Smooth muscle cell (in vitro differentiated cells): ENCODE measurements around the gene COL9A3. TPM values are rescaled to one million over a fixed set of nuclear protein-coding genes. Genes with fewer than 3 reads are reported as not detected.
"Not testable (repeated sequence)": the region's sequence is repeated elsewhere in the genome, so short reads cannot be mapped to it uniquely, and the experiment has no call there.

Experiments
- DNase-seq: peaks from one replicate; lab custom pipeline; 2025; ENCODE audit not compliant: unreplicated experiment; lab: John Stamatoyannopoulos, UW
- H2AFZ ChIP-seq: fragments of 200-600 bp; sonication (generic); 2 replicates; pipeline ENCODE4 v1.6.0; 2016; ENCODE audit warnings: antibody characterized with exemption, low read depth, mild to moderate bottlenecking
- H3F3A ChIP-seq: fragments of 200-600 bp; sonication (generic); 2 replicates; pipeline ENCODE4 v1.6.0; 2017; ENCODE audit warnings: antibody characterized with exemption, low read depth
- H3K27ac ChIP-seq: fragments of 200-600 bp; sonication (generic); 2 replicates; pipeline ENCODE4 v1.5.1; 2016; ENCODE audit warnings: low read depth, mild to moderate bottlenecking
- H3K27me3 ChIP-seq: fragments of 200-600 bp; sonication (generic); 2 replicates; pipeline ENCODE4 v1.6.1; 2016; ENCODE audit warnings: low read depth, mild to moderate bottlenecking
- H3K36me3 ChIP-seq: fragments of 200-600 bp; sonication (generic); 2 replicates; pipeline ENCODE4 v1.5.1; 2016; ENCODE audit warnings: low read depth
- H3K4me1 ChIP-seq: fragments of 200-600 bp; sonication (generic); 2 replicates; pipeline ENCODE4 v1.5.1; 2016; ENCODE audit warnings: low read depth
- H3K4me2 ChIP-seq: fragments of 200-600 bp; sonication (generic); 2 replicates; pipeline ENCODE4 v1.6.0; 2016; ENCODE audit warnings: mild to moderate bottlenecking
- H3K4me3 ChIP-seq: fragments of 200-600 bp; sonication (generic); 2 replicates; pipeline ENCODE4 v1.5.1; 2016; ENCODE audit warnings: mild to moderate bottlenecking
- H3K79me2 ChIP-seq: fragments of 200-600 bp; sonication (generic); 2 replicates; pipeline ENCODE4 v1.6.0; 2016; ENCODE audit warnings: low read depth, mild to moderate bottlenecking
- H3K9ac ChIP-seq: fragments of 200-600 bp; sonication (generic); 2 replicates; pipeline ENCODE4 v1.6.0; 2016; ENCODE audit warnings: low read depth
- H3K9me3 ChIP-seq: fragments of 200-600 bp; sonication (generic); replicated peaks from 2 replicates; pipeline ENCODE4 v1.5.1; 2016; ENCODE audit warnings: low read depth
- H4K20me1 ChIP-seq: fragments of 200-600 bp; sonication (generic); 2 replicates; pipeline ENCODE4 v1.6.0; 2016; ENCODE audit warnings: low read depth
- CTCF ChIP-seq: fragments of 200-600 bp; sonication (generic); IDR thresholded peaks from 2 replicates; pipeline ENCODE4 v1.5.1; 2017; ENCODE audit warnings: borderline replicate concordance, mild to moderate bottlenecking, antibody characterized with exemption; ENCODE audit not compliant: insufficient read depth, poor library complexity, severe bottlenecking
- WGBS: methylation state at CpG from one replicate; pipeline ENCODE4 v1.1.7; 2016; ENCODE audit warnings: low lambda C conversion rate; 5-methylcytosine and 5-hydroxymethylcytosine counted together
- polyA plus RNA-seq: library from polyadenylated mRNA; unstranded; fragments of >200 nt; fragmentation: Nextera tagmentation; extraction: Ambion mirVana; gene quantifications from 2 replicates; pipeline ENCODE4 v1.2.1, GENCODE V29; 2016
- total RNA-seq: library from RNA; depleted of rRNA; stranded (reverse); fragments of >200 nt; gene quantifications from 2 replicates; pipeline ENCODE4 v1.2.3, GENCODE V29; 2014

COL9A3 gene
- total and polyA plus RNA-seq, 2 experiments from 2014 or later = 23.0 to 77.4 TPM

DNA sequence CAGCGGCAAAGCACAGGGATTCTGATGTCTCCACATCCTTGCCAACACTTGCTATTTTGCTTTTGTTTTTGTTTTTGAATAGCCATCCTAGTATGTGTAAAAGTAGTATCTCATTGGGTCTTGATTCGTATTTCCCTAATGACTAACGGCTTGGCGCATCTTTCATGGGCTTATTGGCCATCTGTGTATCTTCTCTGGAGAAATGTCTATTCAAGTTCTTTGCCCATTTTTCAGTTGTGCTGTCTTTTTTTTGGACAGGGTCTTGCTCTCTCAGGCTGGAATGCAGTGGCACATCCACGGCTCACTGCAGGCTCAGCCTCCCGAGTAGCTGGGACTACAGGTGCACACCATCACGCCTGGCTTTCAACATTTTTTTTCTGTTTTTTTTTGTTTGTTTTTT, 27.3 kb downstream of the COL9A3 start:
- H3F3A ChIP-seq = no peaks in the 10 kb centered on the region
- H3K27me3 ChIP-seq = no peaks in the 10 kb centered on the region
- no peak for TF ChIP-seq CTCF
- no peak overlapping the region for H3K4me2 ChIP-seq
- no peaks in the 10 kb centered on the region for H3K4me1 ChIP-seq
- no peak for DNase-seq
- H3K79me2 ChIP-seq = no peaks in the 10 kb centered on the region
- WGBS = 93% methylated on average over 7 of the region's 7 CpGs
- H3K27ac ChIP-seq = no peak overlapping the region
- H3K36me3 ChIP-seq = peaks cover 2% of the 10 kb centered on the region
- H4K20me1 ChIP-seq = no peaks in the 10 kb centered on the region
- no peak overlapping the region for H2AFZ ChIP-seq
- H3K9ac ChIP-seq = no peak overlapping the region
- H3K9me3 ChIP-seq = no peaks in the 10 kb centered on the region
- no peak overlapping the region for H3K4me3 ChIP-seq

- Histone ChIP-seq H3K4me1 (no peaks in the 10 kb centered on the region), H3K36me3 (peaks cover 2% of the 10 kb centered on the region), H3K9me3 (no peaks in the 10 kb centered on the region), H3F3A (no peaks in the 10 kb centered on the region), H3K9ac (peak overlapping the region; percentile 13), H3K27me3 (no peaks in the 10 kb centered on the region), H3K79me2 (no peaks in the 10 kb centered on the region), H3K27ac (peak overlapping the region; percentile 75), H3K4me3 (no peak overlapping the region), H4K20me1 (peaks cover 2% of the 10 kb centered on the region), H2AFZ (no peak overlapping the region), H3K4me2 (peak overlapping the region; percentile 6)
- no peak for TF ChIP-seq CTCF
- 78% methylated on average over 16 of the region's 16 CpGs for WGBS
- DNase-seq = no peak
These were observed 28.7 kb downstream of the COL9A3 start for GRCh38 chr20:62845416-62846160.

GRCh38 chr20:62846166-62846890, 29.5 kb downstream of the COL9A3 start:
- WGBS = 80% methylated on average over 19 of the region's 19 CpGs
- H3F3A ChIP-seq = no peaks in the 10 kb centered on the region
- TF ChIP-seq CTCF = no peak
- no peaks in the 10 kb centered on the region for H3K9me3 ChIP-seq
- H2AFZ ChIP-seq = no peak overlapping the region
- no peak for DNase-seq
- peak overlapping the region; percentile 13 for H3K9ac ChIP-seq
- no peaks in the 10 kb centered on the region for H3K79me2 ChIP-seq
- H3K4me2 ChIP-seq = peak overlapping the region; percentile 6
- H3K36me3 ChIP-seq = peaks cover 2% of the 10 kb centered on the region
- H4K20me1 ChIP-seq = peaks cover 10% of the 10 kb centered on the region
- peak overlapping the region; percentile 75 for H3K27ac ChIP-seq
- no peak overlapping the region for H3K4me3 ChIP-seq
- H3K4me1 ChIP-seq = no peaks in the 10 kb centered on the region
- H3K27me3 ChIP-seq = no peaks in the 10 kb centered on the region

- H4K20me1 ChIP-seq = peaks cover 21% of the 10 kb centered on the region
- H3K9ac ChIP-seq, H3K36me3 ChIP-seq, H3K9me3 ChIP-seq, H3K4me1 ChIP-seq, H3K4me3 ChIP-seq, H3K27me3 ChIP-seq, H3K4me2 ChIP-seq, H3F3A ChIP-seq, H3K27ac ChIP-seq, H2AFZ ChIP-seq, DNase-seq, H3K79me2 ChIP-seq: not testable (repeated sequence)
- 96% methylated on average over 7 of the region's 7 CpGs for WGBS
These were observed 32.1 kb downstream of the COL9A3 start for GRCh38 chr20:62848917-62849316.
